ENCODE data around the gene EEPD1.

DNA sequence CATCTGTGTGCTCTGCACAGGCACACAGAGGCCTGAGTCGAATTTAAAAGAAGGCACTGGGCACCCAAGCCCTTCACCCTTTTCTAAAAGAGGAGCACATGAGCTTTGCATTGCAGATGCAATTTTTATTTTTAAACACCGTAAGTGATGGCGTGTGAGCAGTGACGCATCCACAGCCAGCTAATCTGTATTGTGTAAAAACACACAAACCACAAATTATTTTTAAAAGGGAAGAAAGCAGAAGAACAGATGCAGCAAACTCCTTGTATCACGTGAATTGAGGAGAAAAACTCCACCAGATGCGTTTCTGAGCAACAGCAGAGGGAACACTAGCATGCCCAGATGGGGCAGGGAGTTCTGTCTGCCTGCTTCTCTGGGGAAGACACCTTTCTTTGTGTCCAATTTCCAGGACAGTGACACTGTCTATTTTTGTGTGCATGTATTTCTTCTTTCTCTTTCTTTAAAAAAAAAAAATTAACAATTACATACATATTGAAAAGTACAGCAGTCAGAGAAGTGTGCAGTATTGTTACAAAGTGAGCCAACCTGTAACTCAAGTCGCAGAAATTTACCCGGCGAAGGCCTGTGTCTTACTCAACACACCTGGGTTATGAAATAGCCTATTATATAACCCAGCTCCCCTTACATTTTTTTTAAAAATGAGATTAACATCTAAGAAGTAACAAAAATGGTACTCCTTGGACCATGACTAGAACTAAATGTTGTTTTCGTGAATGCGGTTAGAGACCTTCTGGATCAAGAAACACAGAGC, 39.2 kb downstream of the EEPD1 start:
- TF ChIP-seq POLR2A (IDR thresholded peaks at IDR 0.05) = no peak
- no peak for TF ChIP-seq CTCF (IDR thresholded peaks at IDR 0.05)
- no peak for TF ChIP-seq EP300 (IDR thresholded peaks at IDR 0.05)

Data from ovary (tissue), 3 donors.